Suprapubic skin (tissue), 4 donors: Measurements from ENCODE around the gene GSTM2. TPM values are rescaled to one million over a fixed set of nuclear protein-coding genes. Genes with fewer than 3 reads are reported as not detected.

Experiments
- DNase-seq, 2 donors: peaks; one replicate each; pipeline ENCODE4 v3.0.0-alpha.2; 2019; ENCODE audit warnings: low spot score in 2 of 2
- H3K27ac ChIP-seq: fragments of 200-600 bp; sonication (generic); one replicate; pipeline ENCODE4 v1.5.1; 2019
- H3K27me3 ChIP-seq: fragments of 200-600 bp; sonication (generic); one replicate; pipeline ENCODE4 v1.5.1; 2019
- H3K36me3 ChIP-seq: fragments of 200-600 bp; sonication (generic); one replicate; pipeline ENCODE4 v1.5.1; 2019
- H3K4me1 ChIP-seq: fragments of 200-600 bp; sonication (generic); one replicate; pipeline ENCODE4 v1.5.1; 2019
- H3K4me3 ChIP-seq: fragments of 200-600 bp; sonication (generic); one replicate; pipeline ENCODE4 v1.5.1; 2019; ENCODE audit warnings: mild to moderate bottlenecking
- H3K9me3 ChIP-seq: fragments of 200-600 bp; sonication (generic); one replicate; pipeline ENCODE4 v1.5.1; 2019
- EP300 ChIP-seq: sonication (generic); formaldehyde crosslinking; IDR thresholded peaks from one replicate; pipeline ENCODE4 v1.6.1; 2017; ENCODE audit warnings: antibody characterized with exemption
- POLR2A ChIP-seq, 2 donors: fragments of 450-650 bp; IDR thresholded peaks; one replicate each; pipeline ENCODE4 v1.6.1; 2017; ENCODE audit warnings: antibody characterized with exemption in 2 of 2, mild to moderate bottlenecking in 2 of 2, moderate library complexity in 2 of 2
- POLR2AphosphoS5 ChIP-seq, 3 donors: sonication (generic); formaldehyde crosslinking; IDR thresholded peaks; one replicate each; pipeline ENCODE4 v1.6.1; 2017; ENCODE audit warnings: antibody characterized with exemption in 3 of 3
- WGBS: methylation state at CpG from one replicate; pipeline ENCODE4 v1.1.5; 2018; 5-methylcytosine and 5-hydroxymethylcytosine counted together
- total RNA-seq, 4 donors: library from RNA; depleted of rRNA; stranded (reverse); fragments of >200 nt; gene quantifications; one replicate each; pipeline ENCODE4 v1.1.0, GENCODE V29; 2016
- TF ChIP-seq, protein P1 (sequence below), 2 donors: fragments of 200-600 bp in 1 of 2; fragments of 450-650 bp in 1 of 2; sonication (generic) in 1 of 2; IDR thresholded peaks; one replicate each; pipeline ENCODE4 v1.5.1; 2016 to 2019; ENCODE audit warnings: antibody characterized with exemption in 2 of 2, mild to moderate bottlenecking in 1 of 2, moderate library complexity in 1 of 2

The GSTM2 gene
- total RNA-seq, 4 donors from 2014 or later: 103 to 366 (median 186) TPM

DNA sequence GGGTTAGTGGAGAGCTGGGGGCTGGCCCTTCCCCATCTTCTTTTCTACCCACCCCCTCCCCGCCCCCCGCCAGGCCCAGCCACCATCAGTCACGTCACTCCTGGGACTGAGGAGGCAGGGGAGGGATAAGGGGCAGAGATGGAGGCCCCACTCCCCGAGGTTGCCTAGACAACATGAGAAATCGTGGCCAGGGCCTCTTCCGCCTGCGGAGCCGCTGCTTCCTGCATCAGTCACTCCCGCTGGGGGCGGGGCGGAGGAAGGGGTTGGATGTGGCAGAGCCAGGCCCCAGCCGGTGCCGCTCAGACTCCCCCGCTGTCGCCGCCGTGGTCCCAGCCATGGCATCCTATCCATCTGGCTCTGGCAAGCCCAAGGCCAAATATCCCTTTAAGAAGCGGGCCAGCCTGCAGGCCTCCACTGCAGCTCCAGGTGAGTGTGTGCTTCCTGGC, 47.0 kb upstream of the GSTM2 start:
- Histone ChIP-seq H3K36me3 (peaks cover 2% of the 10 kb centered on the region), H3K9me3 (no peaks in the 10 kb centered on the region), H3K27me3 (no peaks in the 10 kb centered on the region), H3K4me1 (peaks cover 55% of the 10 kb centered on the region), H3K4me3 (peak overlapping the region; percentile 76), H3K27ac (peak overlapping the region; percentile 84)
- no peak for TF ChIP-seq EP300
- TF ChIP-seq, protein P1, sequence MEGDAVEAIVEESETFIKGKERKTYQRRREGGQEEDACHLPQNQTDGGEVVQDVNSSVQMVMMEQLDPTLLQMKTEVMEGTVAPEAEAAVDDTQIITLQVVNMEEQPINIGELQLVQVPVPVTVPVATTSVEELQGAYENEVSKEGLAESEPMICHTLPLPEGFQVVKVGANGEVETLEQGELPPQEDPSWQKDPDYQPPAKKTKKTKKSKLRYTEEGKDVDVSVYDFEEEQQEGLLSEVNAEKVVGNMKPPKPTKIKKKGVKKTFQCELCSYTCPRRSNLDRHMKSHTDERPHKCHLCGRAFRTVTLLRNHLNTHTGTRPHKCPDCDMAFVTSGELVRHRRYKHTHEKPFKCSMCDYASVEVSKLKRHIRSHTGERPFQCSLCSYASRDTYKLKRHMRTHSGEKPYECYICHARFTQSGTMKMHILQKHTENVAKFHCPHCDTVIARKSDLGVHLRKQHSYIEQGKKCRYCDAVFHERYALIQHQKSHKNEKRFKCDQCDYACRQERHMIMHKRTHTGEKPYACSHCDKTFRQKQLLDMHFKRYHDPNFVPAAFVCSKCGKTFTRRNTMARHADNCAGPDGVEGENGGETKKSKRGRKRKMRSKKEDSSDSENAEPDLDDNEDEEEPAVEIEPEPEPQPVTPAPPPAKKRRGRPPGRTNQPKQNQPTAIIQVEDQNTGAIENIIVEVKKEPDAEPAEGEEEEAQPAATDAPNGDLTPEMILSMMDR (IDR thresholded peaks at IDR 0.05): no peak
- 0% methylated on average over 16 of the region's 18 CpGs for WGBS
- peak; percentile 97 to 98 for DNase-seq

DNA sequence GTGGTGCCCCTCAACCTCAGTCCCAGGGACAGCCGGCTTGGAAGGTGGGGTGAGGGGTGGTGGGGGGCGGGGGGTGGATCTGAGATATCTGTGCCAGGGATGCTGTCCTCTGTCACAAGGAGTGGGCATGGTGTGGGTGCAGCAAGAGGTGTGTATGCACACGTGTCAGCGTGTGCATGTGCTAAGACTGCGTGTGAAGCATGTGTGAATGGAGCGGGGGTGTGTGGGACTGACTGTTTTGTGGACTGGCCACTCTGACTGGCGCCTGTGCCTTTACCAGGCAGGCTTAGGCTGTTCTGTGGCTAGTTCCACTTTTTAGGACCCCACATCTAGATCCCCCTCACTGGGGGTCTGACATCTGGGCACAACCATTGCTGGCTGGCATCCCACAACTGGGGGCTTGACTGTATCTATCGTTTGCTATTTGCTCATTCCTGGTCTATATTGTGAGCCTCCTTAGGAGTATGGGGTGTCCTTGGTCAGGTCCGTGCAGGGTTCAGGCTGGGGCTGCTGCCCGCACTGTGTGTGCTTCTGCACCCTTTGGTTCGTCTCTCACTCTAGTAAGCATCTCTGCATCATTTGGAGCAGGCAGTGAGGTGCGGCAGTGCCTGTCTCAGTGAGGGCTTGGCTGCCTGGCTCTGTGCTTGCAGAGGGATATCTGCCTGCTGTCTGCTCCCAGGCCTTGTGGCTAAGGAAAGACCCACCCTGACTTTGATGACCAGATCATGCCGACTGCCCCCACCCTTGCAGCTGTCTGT, 46.3 kb upstream of the GSTM2 start:
- Histone ChIP-seq H3K4me1 (peaks cover 55% of the 10 kb centered on the region), H3K9me3 (no peaks in the 10 kb centered on the region), H3K27me3 (no peaks in the 10 kb centered on the region), H3K36me3 (peaks cover 8% of the 10 kb centered on the region), H3K4me3 (peak overlapping the region; percentile 76), H3K27ac (peak overlapping the region; percentile 84)
- no peak for DNase-seq
- 49% methylated on average over 6 of the region's 13 CpGs for WGBS
- TF ChIP-seq EP300 (no peak), POLR2AphosphoS5 (IDR thresholded peaks at IDR 0.05) (no peak), POLR2A (IDR thresholded peaks at IDR 0.05) (no peak)
- TF ChIP-seq, protein P1 (IDR thresholded peaks at IDR 0.05): no peak

DNA sequence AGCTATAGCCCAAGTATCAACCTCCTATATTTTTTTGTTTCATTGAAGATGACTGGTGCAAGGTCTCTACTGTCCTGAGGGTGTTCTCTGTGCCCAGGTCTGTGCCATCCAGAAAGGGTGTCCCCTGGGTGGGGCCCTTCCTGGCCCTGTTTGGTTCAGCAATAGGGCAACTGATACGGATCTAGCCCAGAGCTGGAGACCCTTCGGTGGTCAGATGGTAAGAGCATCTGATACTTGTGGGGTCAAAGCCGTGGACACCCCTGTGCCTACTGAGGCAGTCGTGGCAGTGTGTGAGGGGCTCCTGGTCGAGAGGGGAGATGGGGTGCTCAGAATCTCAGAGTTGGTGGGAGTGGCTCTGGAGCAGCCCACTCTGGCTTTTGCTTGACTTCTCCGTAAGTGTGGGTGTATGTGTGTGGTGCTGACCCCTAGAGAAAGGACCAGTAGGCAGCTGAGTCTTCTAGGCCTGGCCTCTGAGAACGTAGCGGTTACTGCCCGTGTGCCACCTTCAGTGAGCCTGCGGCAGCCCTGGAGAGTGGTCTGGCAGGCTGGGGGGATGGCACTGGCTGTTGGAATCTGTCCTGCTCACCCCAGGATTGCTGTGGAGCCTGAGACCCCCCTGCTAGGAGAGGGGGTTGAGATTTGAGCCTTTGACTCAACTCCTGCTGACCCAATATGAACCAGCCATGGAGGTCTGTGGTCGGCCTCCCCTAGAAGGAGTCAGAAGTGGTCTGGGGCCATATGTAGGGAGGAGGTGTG, 45.5 kb upstream of the GSTM2 start:
- Histone ChIP-seq H3K4me1 (peaks cover 55% of the 10 kb centered on the region), H3K27me3 (no peaks in the 10 kb centered on the region), H3K4me3 (no peak overlapping the region), H3K9me3 (no peaks in the 10 kb centered on the region), H3K36me3 (peaks cover 16% of the 10 kb centered on the region), H3K27ac (no peak overlapping the region)
- TF ChIP-seq, protein P1 (IDR thresholded peaks at IDR 0.05): no peak
- no peak for TF ChIP-seq POLR2AphosphoS5 (IDR thresholded peaks at IDR 0.05)
- no peak for TF ChIP-seq EP300
- no peak for TF ChIP-seq POLR2A (IDR thresholded peaks at IDR 0.05)
- no peak for DNase-seq
- 73% methylated on average over 4 of the region's 11 CpGs for WGBS

DNA sequence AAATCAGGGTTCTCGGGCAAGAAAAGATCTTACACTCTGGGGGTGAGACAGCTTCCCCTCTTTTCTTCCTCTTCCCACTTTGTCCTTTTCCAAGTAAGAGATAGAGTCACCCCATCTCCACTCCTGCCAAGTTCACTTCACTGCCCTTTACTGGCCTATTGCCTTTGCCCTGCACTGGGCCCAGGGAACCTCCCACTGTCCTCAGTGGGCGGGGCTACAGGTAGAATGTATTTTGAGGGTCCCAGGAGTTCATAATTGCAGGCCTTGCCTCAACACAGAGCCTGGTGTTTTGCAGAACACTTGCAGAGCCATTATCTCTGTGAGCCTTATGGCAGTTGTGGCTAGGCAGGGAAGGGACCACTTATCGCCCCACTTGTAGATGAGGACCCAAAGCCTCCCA, 45.0 kb upstream of the GSTM2 start:
- WGBS: 87% methylated on average over 2 of the region's 3 CpGs
- H3K4me3 ChIP-seq: no peak overlapping the region
- H3K27me3 ChIP-seq: no peaks in the 10 kb centered on the region
- TF ChIP-seq POLR2AphosphoS5 (IDR thresholded peaks at IDR 0.05): no peak
- TF ChIP-seq EP300: no peak
- TF ChIP-seq, protein P1 (IDR thresholded peaks at IDR 0.05): no peak
- no peak for TF ChIP-seq POLR2A (IDR thresholded peaks at IDR 0.05)
- peaks cover 55% of the 10 kb centered on the region for H3K4me1 ChIP-seq
- peaks cover 22% of the 10 kb centered on the region for H3K36me3 ChIP-seq
- DNase-seq: no peak
- no peaks in the 10 kb centered on the region for H3K9me3 ChIP-seq
- no peak overlapping the region for H3K27ac ChIP-seq

DNA sequence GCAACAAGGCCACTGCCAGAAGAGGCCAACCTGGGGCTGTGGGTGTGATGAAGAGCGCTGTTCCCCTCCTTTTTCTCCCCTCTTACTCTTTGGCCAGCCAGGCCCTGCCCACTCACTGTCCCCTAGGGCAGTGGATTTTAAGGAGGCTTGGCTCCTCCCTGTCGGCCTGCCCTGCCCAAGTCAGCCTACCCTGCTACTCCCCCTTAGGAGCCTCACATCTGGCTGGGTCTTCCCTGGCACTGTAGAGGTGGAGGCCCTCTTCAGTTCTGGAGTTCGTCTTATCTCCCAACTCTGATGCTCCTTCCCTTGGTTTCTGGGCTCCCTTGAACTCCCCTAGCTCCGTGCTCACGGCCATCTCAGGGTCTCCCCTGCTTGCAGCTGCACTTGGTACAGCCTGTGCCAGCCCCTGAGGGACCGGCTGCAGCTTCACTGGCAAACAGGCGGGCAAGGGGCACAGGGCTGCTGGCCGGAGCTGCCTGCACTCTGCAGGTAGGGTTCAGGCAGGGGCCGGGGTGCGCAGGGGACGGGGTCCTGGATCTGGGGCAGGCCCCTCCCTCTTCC, 44.2 kb upstream of the GSTM2 start:
- peaks cover 55% of the 10 kb centered on the region for H3K4me1 ChIP-seq
- H3K36me3 ChIP-seq: peaks cover 30% of the 10 kb centered on the region
- no peaks in the 10 kb centered on the region for H3K27me3 ChIP-seq
- no peak for DNase-seq
- WGBS: 40% methylated on average over 6 of the region's 11 CpGs
- no peak overlapping the region for H3K27ac ChIP-seq
- TF ChIP-seq, protein P1 (IDR thresholded peaks at IDR 0.05): no peak
- TF ChIP-seq EP300 (no peak), POLR2A (IDR thresholded peaks at IDR 0.05) (no peak), POLR2AphosphoS5 (IDR thresholded peaks at IDR 0.05) (no peak)
- H3K4me3 ChIP-seq: peak overlapping the region; percentile 7
- no peaks in the 10 kb centered on the region for H3K9me3 ChIP-seq
